Testis (tissue), 3 donors: ENCODE results near the gene TSPAN8. TPM values are rescaled to one million over a fixed set of nuclear protein-coding genes. Genes with fewer than 3 reads are reported as not detected.

Experiments
- DNase-seq: peaks from one replicate; pipeline ENCODE4 v3.0.0-alpha.2; 2019
- H3K27ac ChIP-seq, 2 donors: fragments of 200-600 bp; sonication (generic); one replicate each; pipeline ENCODE4 v1.5.1; 2019
- H3K27me3 ChIP-seq: fragments of 200-600 bp; sonication (generic); one replicate; pipeline ENCODE4 v1.5.1; 2019
- H3K36me3 ChIP-seq: fragments of 200-600 bp; sonication (generic); one replicate; pipeline ENCODE4 v1.5.1; 2017; ENCODE audit warnings: low read depth; ENCODE audit errors: missing control alignments
- H3K4me1 ChIP-seq: fragments of 200-600 bp; sonication (generic); one replicate; pipeline ENCODE4 v1.5.1; 2019
- H3K4me3 ChIP-seq, 2 donors: fragments of 200-600 bp; sonication (generic); one replicate each; pipeline ENCODE4 v1.5.1; 2017 to 2019
- H3K9me3 ChIP-seq: fragments of 200-600 bp; sonication (generic); one replicate; pipeline ENCODE4 v1.5.1; 2017
- CTCF ChIP-seq, 3 experiments: fragments of 450-650 bp in 2 of 3; fragments of 200-600 bp in 1 of 3; sonication (generic) in 1 of 3; IDR thresholded peaks; one replicate each; pipeline ENCODE4 v1.5.1; 2016 to 2019; ENCODE audit warnings: antibody characterized with exemption in 3 of 3, mild to moderate bottlenecking in 2 of 3, moderate library complexity in 1 of 3
- POLR2A ChIP-seq: fragments of 450-650 bp; IDR thresholded peaks from one replicate; pipeline ENCODE4 v1.6.1; 2017; ENCODE audit warnings: antibody characterized with exemption, mild to moderate bottlenecking, moderate library complexity
- WGBS, 2 donors: methylation state at CpG; one replicate each; pipeline ENCODE4 v1.1.5; 2018; 5-methylcytosine and 5-hydroxymethylcytosine counted together
- intact Hi-C: fragments of 100-400 bp; cut with DNase I; formaldehyde crosslinking; loops from one replicate; pipeline ENCODE4 v1.15.1; 2023; ENCODE audit warnings: low total_unique reads
- polyA plus RNA-seq: library from polyadenylated mRNA; stranded (reverse); fragments of 350-450 nt; fragmentation: Illumina TruSeq; extraction: RNeasy Lipid Tissue Mini Kit (QIAGEN cat#74804); gene quantifications from one replicate; pipeline ENCODE4 v1.2.3, GENCODE V29; 2014; ENCODE audit warnings: low read depth, low replicate concordance; ENCODE audit not compliant: insufficient read depth
- total RNA-seq, 2 donors: library from RNA; depleted of rRNA; stranded (reverse); fragments of >200 nt; gene quantifications; one replicate each; pipeline ENCODE4 v1.2.3, GENCODE V29; 2016

TSPAN8 gene
- total and polyA plus RNA-seq, 3 donors from 2014 or later = 1.3 to 6.2 (median 4.7) TPM

GRCh38 chr12:71109834-71110233 lies 48.0 kb downstream of the TSPAN8 start:
- H3K27ac ChIP-seq = no peak overlapping the region
- no peaks in the 10 kb centered on the region for H3K9me3 ChIP-seq
- no peak overlapping the region for H3K4me3 ChIP-seq
- TF ChIP-seq CTCF (IDR thresholded peaks at IDR 0.05) = no peak
- no peak for TF ChIP-seq POLR2A
- H3K36me3 ChIP-seq = no peaks in the 10 kb centered on the region
- intact Hi-C loops = no loop called here
- no peaks in the 10 kb centered on the region for H3K4me1 ChIP-seq
- no peak for DNase-seq
- no peaks in the 10 kb centered on the region for H3K27me3 ChIP-seq
- 89 to 98% methylated on average over 4 to 5 of the region's 5 CpGs for WGBS, 2 donors

- 45 to 57% methylated on average over 3 of the region's 3 CpGs for WGBS, 2 donors
These were observed 49.4 kb downstream of the TSPAN8 start for GRCh38 chr12:71108355-71108754.

GRCh38 chr12:71107936-71108335 lies 49.9 kb downstream of the TSPAN8 start:
- intact Hi-C loops = no loop called here
- Histone ChIP-seq H3K36me3 (no peaks in the 10 kb centered on the region), H3K27me3 (no peaks in the 10 kb centered on the region), H3K4me3 (no peak overlapping the region), H3K27ac (no peak overlapping the region), H3K4me1 (no peaks in the 10 kb centered on the region), H3K9me3 (no peaks in the 10 kb centered on the region)
- WGBS, 2 donors = 61 to 77% methylated on average over 1 of the region's 1 CpG
- no peak for DNase-seq
- no peak for TF ChIP-seq CTCF (IDR thresholded peaks at IDR 0.05)
- no peak for TF ChIP-seq POLR2A

More at GRCh38 chr12:71108355-71108754, 49.4 kb downstream of the TSPAN8 start:
- intact Hi-C loops = no loop called here
- peak; percentile 17 for DNase-seq
- H3K36me3 ChIP-seq = no peaks in the 10 kb centered on the region
- no peaks in the 10 kb centered on the region for H3K27me3 ChIP-seq
- no peak overlapping the region for H3K4me3 ChIP-seq
- no peak overlapping the region for H3K27ac ChIP-seq
- no peak for TF ChIP-seq CTCF (IDR thresholded peaks at IDR 0.05)
- no peak for TF ChIP-seq POLR2A
- H3K4me1 ChIP-seq = no peaks in the 10 kb centered on the region
- no peaks in the 10 kb centered on the region for H3K9me3 ChIP-seq

- H3K4me3 ChIP-seq = no peak overlapping the region
- H3K9me3 ChIP-seq = no peaks in the 10 kb centered on the region
- no peaks in the 10 kb centered on the region for H3K36me3 ChIP-seq
- DNase-seq = no peak
- H3K27ac ChIP-seq = no peak overlapping the region
- no peaks in the 10 kb centered on the region for H3K27me3 ChIP-seq
- TF ChIP-seq CTCF (IDR thresholded peaks at IDR 0.05) (no peak), POLR2A (no peak)
- no peaks in the 10 kb centered on the region for H3K4me1 ChIP-seq
- intact Hi-C loops = no loop called here
These were observed 51.8 kb downstream of the TSPAN8 start for GRCh38 chr12:71105956-71106355.

- Histone ChIP-seq H3K36me3 (no peaks in the 10 kb centered on the region), H3K4me1 (no peaks in the 10 kb centered on the region), H3K9me3 (no peaks in the 10 kb centered on the region), H3K27me3 (no peaks in the 10 kb centered on the region), H3K27ac (no peak overlapping the region), H3K4me3 (no peak overlapping the region)
- no peak for DNase-seq
- no peak for TF ChIP-seq POLR2A
- no peak for TF ChIP-seq CTCF (IDR thresholded peaks at IDR 0.05)
- WGBS, 2 donors = 50 to 67% methylated on average over 1 to 2 of the region's 2 CpGs
- intact Hi-C loops = no loop called here
These were observed 65.5 kb downstream of the TSPAN8 start for GRCh38 chr12:71092290-71092689.
